GM12891 (cell line): ENCODE results near the gene PRPF6.

ENCODE experiments used
- PAX5 ChIP-seq: IDR thresholded peaks from 2 replicates; pipeline ENCODE4 v1.6.1; 2011; ENCODE audit warnings: low read length, moderate library complexity, mild to moderate bottlenecking; ENCODE audit not compliant: insufficient read depth, severe bottlenecking
- POLR2A ChIP-seq: IDR thresholded peaks from 2 replicates; pipeline ENCODE4 v1.6.1; 2011; ENCODE audit warnings: low read depth, low read length, control low read depth
- POLR2AphosphoS5 ChIP-seq: IDR thresholded peaks from 2 replicates; pipeline ENCODE4 v1.6.1; 2011; ENCODE audit warnings: low read depth, low read length, control low read depth
- TAF1 ChIP-seq: IDR thresholded peaks from 2 replicates; pipeline ENCODE4 v1.6.1; 2011; ENCODE audit warnings: low read depth, low read length, control low read depth

GRCh38 chr20:64055893-64056638 is 75.1 kb downstream of the PRPF6 start:
- TF ChIP-seq POLR2A (no peak), POLR2AphosphoS5 (no peak), PAX5 (no peak), TAF1 (no peak)
